ENCODE results near the gene BRCA1. TPM values are rescaled to one million over a fixed set of nuclear protein-coding genes. Genes with fewer than 3 reads are reported as not detected.

Gene BRCA1
- total RNA-seq, 1 experiment from 2014 or later: 18.1 TPM

DNA sequence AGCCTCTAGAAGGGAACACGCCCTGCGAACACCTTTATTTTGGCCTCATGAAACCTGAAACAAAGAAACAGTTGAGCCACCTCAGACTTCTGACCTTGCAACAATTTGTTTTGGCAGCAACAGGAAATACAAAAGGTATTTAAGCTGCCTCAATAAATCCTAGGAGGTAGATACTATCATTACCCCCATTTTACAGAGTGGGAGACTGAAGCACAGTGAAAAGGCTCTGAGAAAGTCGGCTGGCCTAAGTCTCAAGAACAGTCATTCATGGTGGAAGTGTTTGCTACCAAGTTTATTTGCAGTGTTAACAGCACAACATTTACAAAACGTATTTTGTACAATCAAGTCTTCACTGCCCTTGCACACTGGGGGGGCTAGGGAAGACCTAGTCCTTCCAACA is 81.1 kb downstream of the BRCA1 start:
- ChIA-PET CTCF (interaction anchor here (0.6 kb wide), 1 partner anchor 221 kb away, joined by 3 read pairs; no protein-coding TSS in a partner anchor), POLR2A (interaction anchor here (0.6 kb wide), 1 partner anchor 499 kb away, joined by 3 read pairs; no protein-coding TSS in a partner anchor)
- TF ChIP-seq, protein P1, sequence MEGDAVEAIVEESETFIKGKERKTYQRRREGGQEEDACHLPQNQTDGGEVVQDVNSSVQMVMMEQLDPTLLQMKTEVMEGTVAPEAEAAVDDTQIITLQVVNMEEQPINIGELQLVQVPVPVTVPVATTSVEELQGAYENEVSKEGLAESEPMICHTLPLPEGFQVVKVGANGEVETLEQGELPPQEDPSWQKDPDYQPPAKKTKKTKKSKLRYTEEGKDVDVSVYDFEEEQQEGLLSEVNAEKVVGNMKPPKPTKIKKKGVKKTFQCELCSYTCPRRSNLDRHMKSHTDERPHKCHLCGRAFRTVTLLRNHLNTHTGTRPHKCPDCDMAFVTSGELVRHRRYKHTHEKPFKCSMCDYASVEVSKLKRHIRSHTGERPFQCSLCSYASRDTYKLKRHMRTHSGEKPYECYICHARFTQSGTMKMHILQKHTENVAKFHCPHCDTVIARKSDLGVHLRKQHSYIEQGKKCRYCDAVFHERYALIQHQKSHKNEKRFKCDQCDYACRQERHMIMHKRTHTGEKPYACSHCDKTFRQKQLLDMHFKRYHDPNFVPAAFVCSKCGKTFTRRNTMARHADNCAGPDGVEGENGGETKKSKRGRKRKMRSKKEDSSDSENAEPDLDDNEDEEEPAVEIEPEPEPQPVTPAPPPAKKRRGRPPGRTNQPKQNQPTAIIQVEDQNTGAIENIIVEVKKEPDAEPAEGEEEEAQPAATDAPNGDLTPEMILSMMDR (IDR thresholded peaks at IDR 0.05; ENCODE audit: unreplicated experiment): no peak
- intact Hi-C loops (cut with micrococcal nuclease): no loop called here
- no peak for DNase-seq (ENCODE audit: unreplicated experiment)
- H3K9me3 Mint-ChIP-seq (ENCODE audit: unreplicated experiment): no peaks in the 10 kb centered on the region
- no TSS peak for BruUV-seq (replicated peaks)
- H3K27me3 Mint-ChIP-seq (ENCODE audit: insufficient read depth, unreplicated experiment): no peaks in the 10 kb centered on the region
- no peaks in the 10 kb centered on the region for H3K4me1 Mint-ChIP-seq (ENCODE audit: insufficient read depth, unreplicated experiment)
- H3K4me3 Mint-ChIP-seq (ENCODE audit: unreplicated experiment): no peak overlapping the region
- no peak overlapping the region for H3K27ac Mint-ChIP-seq (ENCODE audit: low read depth, unreplicated experiment)
- H3K36me3 Mint-ChIP-seq (ENCODE audit: insufficient read depth, unreplicated experiment): peaks cover 10% of the 10 kb centered on the region

DNA sequence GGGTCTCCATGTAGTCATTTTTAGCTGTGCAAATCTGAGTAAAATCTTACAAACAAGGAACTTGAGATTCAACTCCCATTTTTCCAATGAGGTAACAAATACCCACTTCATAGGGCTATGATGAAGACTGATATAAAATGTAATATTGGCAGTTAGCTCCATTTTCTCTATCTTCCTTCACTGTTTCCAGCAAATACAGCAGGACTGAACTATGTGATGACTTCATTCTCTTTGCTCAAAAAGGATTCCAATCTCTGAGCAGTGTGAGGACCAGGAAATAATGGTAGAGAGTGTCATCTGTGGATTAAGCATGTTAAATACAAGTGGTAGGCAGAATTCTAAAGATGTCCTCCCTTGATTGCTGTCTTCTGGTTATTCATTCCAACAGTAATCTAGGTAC is 81.9 kb downstream of the BRCA1 start:
- DNase-seq (ENCODE audit: unreplicated experiment): no peak
- H3K36me3 Mint-ChIP-seq (ENCODE audit: insufficient read depth, unreplicated experiment): peaks cover 5% of the 10 kb centered on the region
- ChIA-PET POLR2A (no interaction called here), CTCF (no interaction called here)
- H3K9me3 Mint-ChIP-seq (ENCODE audit: unreplicated experiment): no peaks in the 10 kb centered on the region
- no peak overlapping the region for H3K27ac Mint-ChIP-seq (ENCODE audit: low read depth, unreplicated experiment)
- TF ChIP-seq, protein P1 (IDR thresholded peaks at IDR 0.05; ENCODE audit: unreplicated experiment): no peak
- no peaks in the 10 kb centered on the region for H3K27me3 Mint-ChIP-seq (ENCODE audit: insufficient read depth, unreplicated experiment)
- intact Hi-C loops (cut with micrococcal nuclease): no loop called here
- no peak overlapping the region for H3K4me3 Mint-ChIP-seq (ENCODE audit: unreplicated experiment)
- H3K4me1 Mint-ChIP-seq (ENCODE audit: insufficient read depth, unreplicated experiment): no peaks in the 10 kb centered on the region
- BruUV-seq (replicated peaks): no TSS peak

DNA sequence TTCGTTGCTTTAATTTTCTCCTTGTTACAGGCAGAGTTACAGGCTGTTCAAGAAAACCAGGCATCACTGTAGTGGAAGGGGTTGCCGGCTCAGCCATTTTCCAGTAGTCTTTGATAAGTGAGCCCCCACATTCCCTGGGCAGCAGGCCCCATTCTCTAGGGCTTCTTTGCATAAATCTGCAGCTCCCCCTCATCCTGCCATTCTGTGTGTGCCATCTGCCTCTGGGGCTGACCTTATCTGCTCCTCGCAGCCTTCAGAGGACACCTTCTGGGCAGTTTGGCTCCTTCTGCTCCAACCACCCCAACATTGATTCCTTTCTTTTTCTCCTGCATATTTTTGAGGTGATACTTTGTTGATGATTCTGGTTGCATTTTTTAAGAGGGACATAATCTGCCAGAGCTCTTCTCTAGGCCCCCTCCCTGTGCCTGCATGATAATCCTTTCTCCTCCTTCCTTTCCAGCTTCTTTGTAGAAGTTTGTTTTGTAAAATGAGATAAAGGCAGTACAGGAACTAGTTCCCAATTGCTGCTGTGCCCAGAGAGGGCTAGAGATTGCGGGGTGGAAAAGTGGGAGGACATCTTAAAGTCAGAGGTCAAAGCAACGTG is 83.0 kb downstream of the BRCA1 start:
- Mint-ChIP-seq H3K27me3 (ENCODE audit: insufficient read depth, unreplicated experiment) (no peaks in the 10 kb centered on the region), H3K4me1 (ENCODE audit: insufficient read depth, unreplicated experiment) (no peaks in the 10 kb centered on the region), H3K9me3 (ENCODE audit: unreplicated experiment) (no peaks in the 10 kb centered on the region), H3K4me3 (ENCODE audit: unreplicated experiment) (no peak overlapping the region), H3K36me3 (ENCODE audit: insufficient read depth, unreplicated experiment) (no peaks in the 10 kb centered on the region), H3K27ac (ENCODE audit: low read depth, unreplicated experiment) (no peak overlapping the region)
- intact Hi-C loops (cut with micrococcal nuclease): no loop called here
- no peak for DNase-seq (ENCODE audit: unreplicated experiment)
- TF ChIP-seq, protein P1 (IDR thresholded peaks at IDR 0.05; ENCODE audit: unreplicated experiment): no peak
- BruUV-seq (replicated peaks): no TSS peak
- CTCF ChIA-PET: interaction anchor here (0.8 kb wide), 1 partner anchor 14 kb away, joined by 3 read pairs; no protein-coding TSS in a partner anchor
- POLR2A ChIA-PET: interaction anchor here (0.6 to 1.6 kb wide), 2 partner anchors 18 to 20 kb away, joined by 3 to 4 read pairs; partner anchors contain the start of gene VAT1

DNA sequence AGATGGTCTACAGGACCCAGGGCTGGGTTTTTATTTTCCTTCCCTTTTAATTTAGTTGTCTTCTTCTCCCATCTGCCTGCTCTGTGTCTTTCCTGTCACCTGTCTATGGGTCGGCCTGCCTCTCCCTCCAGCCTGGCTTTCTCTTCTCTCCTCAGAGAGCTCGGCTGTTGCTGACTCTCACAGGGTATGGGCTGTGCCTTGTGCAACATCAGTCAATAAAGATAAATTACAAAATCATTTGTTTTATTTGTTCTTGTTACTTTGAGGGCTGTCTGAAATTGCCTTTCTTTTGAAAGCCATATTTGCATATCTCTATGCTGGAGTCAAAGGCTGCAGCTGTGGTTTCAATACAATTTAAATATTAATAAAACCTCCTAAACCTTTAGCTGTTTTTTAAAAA is 84.5 kb downstream of the BRCA1 start:
- BruUV-seq (replicated peaks): no TSS peak
- TF ChIP-seq, protein P1 (IDR thresholded peaks at IDR 0.05; ENCODE audit: unreplicated experiment): no peak
- no peaks in the 10 kb centered on the region for H3K4me1 Mint-ChIP-seq (ENCODE audit: insufficient read depth, unreplicated experiment)

More for the DNA sequence above, 84.5 kb downstream of the BRCA1 start:
- POLR2A ChIA-PET: interaction anchor here (1.6 kb wide), 1 partner anchor 16 kb away, joined by 4 read pairs; no protein-coding TSS in a partner anchor
- CTCF ChIA-PET: no interaction called here
- Mint-ChIP-seq H3K9me3 (ENCODE audit: unreplicated experiment) (no peaks in the 10 kb centered on the region), H3K36me3 (ENCODE audit: insufficient read depth, unreplicated experiment) (no peaks in the 10 kb centered on the region), H3K4me3 (ENCODE audit: unreplicated experiment) (no peak overlapping the region), H3K27me3 (ENCODE audit: insufficient read depth, unreplicated experiment) (no peaks in the 10 kb centered on the region), H3K27ac (ENCODE audit: low read depth, unreplicated experiment) (no peak overlapping the region)
- intact Hi-C loops (cut with micrococcal nuclease): no loop called here
- no peak for DNase-seq (ENCODE audit: unreplicated experiment)

Data from MCF 10A (cell line).